Mononuclear cell (primary cell): Measurements from ENCODE around the gene ANO6. TPM values are rescaled to one million over a fixed set of nuclear protein-coding genes. Genes with fewer than 3 reads are reported as not detected.
"Not testable (repeated sequence)": the region's sequence is repeated elsewhere in the genome, so short reads cannot be mapped to it uniquely, and the experiment has no call there.

Experiments
- H3K27me3 ChIP-seq: 2 replicates; pipeline ENCODE4 v1.6.0; 2011; ENCODE audit warnings: low read length, control low read depth; ENCODE audit not compliant: insufficient read depth
- H3K4me1 ChIP-seq: 2 replicates; pipeline ENCODE4 v1.5.1; 2011; ENCODE audit warnings: mild to moderate bottlenecking, low read length, control low read depth; ENCODE audit not compliant: insufficient read depth
- H3K4me3 ChIP-seq: 2 replicates; pipeline ENCODE4 v1.5.1; 2011; ENCODE audit warnings: mild to moderate bottlenecking, low read length, moderate library complexity
- H3K9me3 ChIP-seq: 2 replicates; pipeline ENCODE4 v1.5.1; 2011; ENCODE audit warnings: low read depth, mild to moderate bottlenecking, control low read depth, low read length
- total RNA-seq: library from RNA; depleted of rRNA; stranded (reverse); fragments of >200 nt; gene quantifications from one replicate; pipeline ENCODE4 v1.2.3, GENCODE V29; 2012

ANO6 gene
- total RNA-seq, 1 donor = 44.4 TPM

GRCh38 chr12:45294906-45295305 is 79.0 kb downstream of the ANO6 start:
- no peaks in the 10 kb centered on the region for H3K9me3 ChIP-seq
- H3K27me3 ChIP-seq = no peaks in the 10 kb centered on the region
- H3K4me3 ChIP-seq = no peak overlapping the region
- H3K4me1 ChIP-seq = no peaks in the 10 kb centered on the region

DNA sequence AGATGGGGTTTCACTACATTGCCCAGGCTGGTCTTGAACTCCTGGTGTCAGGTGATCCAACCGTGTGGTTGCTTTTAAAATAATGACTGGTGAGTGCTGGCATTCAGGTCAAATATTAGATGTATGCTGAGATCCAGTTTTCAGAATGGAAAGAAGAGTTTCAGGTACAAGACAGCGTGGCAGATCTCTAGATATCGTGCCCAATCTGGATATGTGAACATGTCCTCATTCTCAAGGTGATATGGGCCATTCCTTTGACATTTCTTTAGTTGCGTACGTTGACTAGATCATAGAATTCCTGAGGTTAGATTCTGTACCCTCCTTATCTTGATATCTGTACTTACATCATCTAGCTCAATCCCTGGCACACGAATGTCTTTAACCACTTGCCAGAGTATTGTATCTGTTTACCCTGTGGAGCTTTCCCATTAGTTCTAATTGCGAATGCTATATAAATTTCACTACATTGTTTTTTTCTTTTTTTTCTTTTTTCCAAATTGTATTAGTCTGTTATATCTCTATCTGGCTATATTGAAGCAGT is 80.2 kb downstream of the ANO6 start:
- H3K4me3 ChIP-seq = no peak overlapping the region
- no peaks in the 10 kb centered on the region for H3K27me3 ChIP-seq
- no peaks in the 10 kb centered on the region for H3K4me1 ChIP-seq
- no peaks in the 10 kb centered on the region for H3K9me3 ChIP-seq

- Histone ChIP-seq H3K27me3 (no peaks in the 10 kb centered on the region), H3K4me3 (no peak overlapping the region), H3K9me3 (no peaks in the 10 kb centered on the region), H3K4me1 (no peaks in the 10 kb centered on the region)
Measured at GRCh38 chr12:45298047-45298446, 82.2 kb downstream of the ANO6 start.

DNA sequence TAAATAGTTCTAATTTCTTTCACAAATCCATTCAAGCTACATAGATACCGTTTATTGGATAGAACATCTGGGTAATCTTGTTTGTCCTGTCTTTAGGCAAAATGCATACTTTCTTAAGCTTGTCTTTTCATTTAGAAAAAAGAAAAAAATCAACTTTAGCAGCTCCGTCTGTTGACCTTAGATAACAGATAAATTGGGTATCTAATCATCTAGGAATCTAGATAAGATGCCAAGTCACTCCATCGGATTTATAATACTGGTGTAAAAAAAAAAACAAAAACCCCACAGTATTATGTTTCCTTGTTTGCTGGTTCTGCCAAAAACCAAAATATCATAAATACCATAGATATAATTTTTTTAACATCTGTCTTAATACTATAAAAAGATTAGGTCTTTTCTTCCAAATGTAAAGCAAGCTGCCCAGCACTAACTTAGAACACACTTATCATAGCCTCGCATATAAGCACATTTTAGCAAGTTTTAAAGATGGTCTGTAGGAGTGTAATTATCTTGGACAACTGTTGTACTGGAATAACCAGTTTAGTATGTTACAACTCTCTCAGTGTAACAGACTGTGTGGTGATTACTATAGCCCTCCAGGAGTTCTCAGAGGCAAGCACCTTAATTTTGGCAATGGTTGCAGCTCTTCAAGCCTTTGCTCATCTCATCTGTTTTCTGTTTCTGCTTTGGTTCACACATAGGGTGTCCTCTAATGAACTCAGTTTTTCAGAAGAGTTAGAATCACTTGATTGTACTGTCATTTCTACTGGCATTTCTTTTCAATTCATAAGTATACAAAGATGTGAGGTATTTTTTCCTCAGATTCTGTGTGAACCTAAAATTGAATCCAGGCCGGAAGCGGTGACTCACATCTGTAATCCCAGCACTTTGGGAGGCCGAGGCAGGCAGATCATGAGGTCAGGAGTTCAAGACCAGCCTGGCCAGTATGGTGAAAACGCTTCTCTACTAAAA is 83.1 kb downstream of the ANO6 start:
- H3K27me3 ChIP-seq = no peaks in the 10 kb centered on the region
- no peaks in the 10 kb centered on the region for H3K9me3 ChIP-seq
- H3K4me3 ChIP-seq = no peak overlapping the region
- H3K4me1 ChIP-seq = no peaks in the 10 kb centered on the region

DNA sequence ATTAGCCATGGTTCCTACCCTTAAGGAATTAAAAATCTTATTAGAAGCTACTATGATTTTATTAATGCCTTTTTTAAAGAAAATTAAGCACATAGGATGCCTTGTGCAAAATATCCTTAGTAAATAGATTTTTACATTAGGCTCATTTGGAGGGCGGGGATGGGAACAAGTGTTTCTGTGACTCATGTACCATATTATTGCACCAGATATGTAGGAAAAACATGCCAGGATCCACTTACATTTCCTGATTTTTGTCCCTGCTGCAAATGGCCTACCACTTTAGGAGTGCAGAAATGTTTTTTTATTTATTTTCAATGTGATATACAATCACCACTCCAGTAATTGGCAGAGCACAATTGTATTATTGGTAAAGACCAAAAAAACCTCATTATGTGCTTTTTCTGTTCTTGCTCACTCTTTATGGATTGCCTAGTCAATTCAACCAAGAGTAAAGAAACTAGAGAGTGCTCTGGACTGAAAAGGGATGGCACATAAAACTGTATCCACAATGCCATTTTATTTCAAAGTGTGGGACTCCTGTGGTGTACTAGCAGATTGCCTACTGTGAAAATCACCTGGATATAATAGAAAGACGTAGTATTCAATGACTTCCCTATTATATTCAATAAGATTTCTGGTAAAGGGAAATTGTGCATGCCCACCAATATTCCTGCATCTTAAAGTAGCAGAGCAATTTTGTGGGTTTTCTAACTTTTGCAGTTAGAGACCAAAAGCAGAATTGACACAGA is 86.9 kb downstream of the ANO6 start:
- Histone ChIP-seq H3K27me3 (no peaks in the 10 kb centered on the region), H3K4me3 (no peak overlapping the region), H3K4me1 (no peaks in the 10 kb centered on the region), H3K9me3 (no peaks in the 10 kb centered on the region)

GRCh38 chr12:45303945-45304344 is 88.0 kb downstream of the ANO6 start:
- Histone ChIP-seq H3K4me1 (no peaks in the 10 kb centered on the region), H3K4me3 (no peak overlapping the region), H3K27me3 (no peaks in the 10 kb centered on the region), H3K9me3 (no peaks in the 10 kb centered on the region)

- Histone ChIP-seq H3K27me3 (no peaks in the 10 kb centered on the region), H3K4me1 (no peaks in the 10 kb centered on the region), H3K9me3 (no peaks in the 10 kb centered on the region), H3K4me3 (no peak overlapping the region)
Measured at GRCh38 chr12:45304514-45305178, 88.8 kb downstream of the ANO6 start.

DNA sequence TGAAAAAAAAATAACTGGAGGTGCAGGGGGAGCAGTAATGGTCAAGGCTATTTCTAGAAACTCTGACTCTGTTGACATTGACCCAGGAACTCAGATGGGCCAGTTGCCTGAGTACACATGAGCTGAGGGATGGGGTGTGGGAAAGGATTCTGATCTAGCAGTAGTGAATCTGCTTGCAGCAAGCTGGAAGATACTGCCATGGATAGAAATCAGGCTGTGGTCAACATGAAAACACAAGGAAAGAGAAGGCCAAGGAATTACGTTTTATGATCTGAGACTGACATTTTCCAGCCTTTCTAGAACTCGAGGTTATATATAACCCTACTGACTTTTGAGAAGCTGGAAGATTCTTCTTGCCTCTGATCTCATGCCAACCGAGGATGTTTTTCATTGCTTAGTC is 90.0 kb downstream of the ANO6 start:
- no peaks in the 10 kb centered on the region for H3K4me1 ChIP-seq
- no peaks in the 10 kb centered on the region for H3K9me3 ChIP-seq
- H3K27me3 ChIP-seq = no peaks in the 10 kb centered on the region
- no peak overlapping the region for H3K4me3 ChIP-seq

DNA sequence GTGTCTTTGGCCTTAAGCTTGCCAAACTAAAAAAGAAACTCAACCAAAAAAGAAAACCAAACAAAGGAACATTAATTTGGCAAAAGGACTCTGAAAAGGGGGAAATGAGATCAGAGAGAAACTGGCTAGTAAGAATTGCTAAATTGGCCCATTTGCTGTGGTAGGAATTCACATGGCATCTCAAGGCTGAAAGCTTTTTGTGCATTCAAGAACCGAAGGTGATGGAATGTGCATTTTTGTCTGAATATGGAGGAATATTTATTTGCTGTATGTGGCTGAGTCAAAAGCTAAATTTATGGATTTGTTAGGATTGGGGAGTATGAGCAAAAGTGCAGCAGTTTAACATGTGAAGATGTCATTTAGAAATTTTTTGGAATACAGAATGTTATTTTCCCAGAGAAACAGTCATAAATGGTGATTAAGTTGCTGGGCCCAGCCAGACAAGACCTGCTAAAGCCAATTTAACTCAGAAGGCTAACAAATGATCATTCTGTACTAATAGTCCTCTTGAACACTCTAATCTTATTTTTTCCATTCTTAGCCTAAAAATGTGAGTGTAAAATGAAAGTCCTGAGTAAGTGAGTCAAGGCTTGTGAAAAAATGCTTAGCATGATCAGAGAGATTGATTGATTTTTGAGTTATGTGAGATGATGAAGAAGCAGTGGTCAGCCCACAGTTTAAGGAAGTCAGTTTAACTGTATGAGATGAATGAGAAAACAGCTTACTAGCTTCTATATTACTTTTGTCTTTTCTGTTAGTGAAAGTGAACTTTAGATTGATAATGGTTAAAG is 94.1 kb downstream of the ANO6 start:
- Histone ChIP-seq H3K27me3 (no peaks in the 10 kb centered on the region), H3K9me3 (no peaks in the 10 kb centered on the region), H3K4me3 (no peak overlapping the region), H3K4me1 (no peaks in the 10 kb centered on the region)

- Histone ChIP-seq H3K27me3 (no peaks in the 10 kb centered on the region), H3K4me1 (no peaks in the 10 kb centered on the region), H3K4me3 (no peak overlapping the region), H3K9me3 (no peaks in the 10 kb centered on the region)
Measured at GRCh38 chr12:45310627-45310968, 94.7 kb downstream of the ANO6 start.

GRCh38 chr12:45312012-45312411 is 96.1 kb downstream of the ANO6 start:
- Histone ChIP-seq H3K4me1 (no peaks in the 10 kb centered on the region), H3K9me3 (no peaks in the 10 kb centered on the region), H3K4me3 (no peak overlapping the region), H3K27me3 (no peaks in the 10 kb centered on the region)

- Histone ChIP-seq H3K4me1 (no peaks in the 10 kb centered on the region), H3K27me3 (no peaks in the 10 kb centered on the region), H3K4me3 (no peak overlapping the region), H3K9me3 (no peaks in the 10 kb centered on the region)
Measured at GRCh38 chr12:45314770-45315169, 98.9 kb downstream of the ANO6 start.

GRCh38 chr12:45315462-45315861 is 99.6 kb downstream of the ANO6 start:
- H3K4me1 ChIP-seq = no peaks in the 10 kb centered on the region
- no peaks in the 10 kb centered on the region for H3K27me3 ChIP-seq
- no peak overlapping the region for H3K4me3 ChIP-seq
- H3K9me3 ChIP-seq = no peaks in the 10 kb centered on the region

DNA sequence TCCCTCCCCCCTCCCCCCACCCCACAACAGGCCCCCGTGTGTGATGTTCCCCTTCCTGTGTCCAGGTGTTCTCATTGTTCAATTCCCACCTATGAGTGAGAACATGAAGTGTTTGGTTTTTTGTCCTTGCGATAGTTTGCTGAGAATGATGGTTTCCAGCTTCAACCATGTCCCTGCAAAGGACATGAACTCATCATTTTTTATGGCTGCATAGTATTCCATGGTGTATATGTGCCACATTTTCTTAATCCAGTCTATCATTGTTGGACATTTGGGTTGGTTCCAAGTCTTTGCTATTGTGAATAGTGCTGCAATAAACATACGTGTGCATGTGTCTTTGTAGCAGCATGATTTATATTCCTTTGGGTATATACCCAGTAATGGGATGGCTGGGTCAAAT is 101.4 kb downstream of the ANO6 start:
- not testable (repeated sequence) for H3K4me3 ChIP-seq, H3K4me1 ChIP-seq, H3K9me3 ChIP-seq, H3K27me3 ChIP-seq
